Cerebellar cortex (tissue), 1 donor: Measurements from ENCODE around the gene KRTAP10-11.
"Not testable (repeated sequence)": the region's sequence is repeated elsewhere in the genome, so short reads cannot be mapped to it uniquely, and the experiment has no call there.

ENCODE experiments used
- DNase-seq: peaks from one replicate; pipeline ENCODE4 v3.0.0-alpha.2; 2015; ENCODE audit warnings: low spot score

The KRTAP10-11 gene

DNA sequence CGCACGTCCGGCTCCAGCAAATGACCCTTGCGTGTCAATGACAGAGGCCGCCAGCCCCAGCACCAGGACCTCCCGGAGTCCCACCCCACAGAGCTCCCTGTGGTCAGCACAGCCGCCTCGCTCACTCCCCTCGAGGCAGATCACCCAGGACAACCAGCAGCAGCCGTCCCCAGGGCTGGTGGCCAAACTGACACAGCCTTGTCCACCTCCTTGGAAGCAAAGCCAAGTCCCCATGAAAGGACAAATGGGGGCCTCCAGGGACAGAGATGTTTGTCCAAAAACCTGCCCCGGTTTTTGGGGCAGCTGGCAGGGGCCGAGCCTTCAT lies 6.9 kb upstream of the KRTAP10-11 start:
- no peak for DNase-seq

DNA sequence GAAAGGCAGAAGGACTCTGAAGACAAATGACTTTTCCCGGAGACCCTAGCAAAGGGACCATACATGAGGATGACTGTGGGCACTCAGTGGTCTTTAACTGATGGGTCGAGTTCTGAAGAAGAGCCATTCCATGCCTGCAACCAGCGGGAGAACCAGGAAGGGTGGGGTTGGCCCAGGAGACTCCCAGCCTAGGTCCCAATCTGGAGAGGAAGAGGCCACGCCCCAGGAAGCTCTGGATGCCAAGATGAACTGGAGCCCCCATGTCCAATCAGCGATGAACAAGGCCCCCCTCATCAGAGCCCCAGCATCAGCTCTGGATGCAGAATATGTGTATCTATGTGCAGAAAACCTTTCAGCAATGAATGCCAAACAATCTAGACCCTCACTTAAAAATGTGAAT lies 5.5 kb upstream of the KRTAP10-11 start:
- DNase-seq: no peak

DNA sequence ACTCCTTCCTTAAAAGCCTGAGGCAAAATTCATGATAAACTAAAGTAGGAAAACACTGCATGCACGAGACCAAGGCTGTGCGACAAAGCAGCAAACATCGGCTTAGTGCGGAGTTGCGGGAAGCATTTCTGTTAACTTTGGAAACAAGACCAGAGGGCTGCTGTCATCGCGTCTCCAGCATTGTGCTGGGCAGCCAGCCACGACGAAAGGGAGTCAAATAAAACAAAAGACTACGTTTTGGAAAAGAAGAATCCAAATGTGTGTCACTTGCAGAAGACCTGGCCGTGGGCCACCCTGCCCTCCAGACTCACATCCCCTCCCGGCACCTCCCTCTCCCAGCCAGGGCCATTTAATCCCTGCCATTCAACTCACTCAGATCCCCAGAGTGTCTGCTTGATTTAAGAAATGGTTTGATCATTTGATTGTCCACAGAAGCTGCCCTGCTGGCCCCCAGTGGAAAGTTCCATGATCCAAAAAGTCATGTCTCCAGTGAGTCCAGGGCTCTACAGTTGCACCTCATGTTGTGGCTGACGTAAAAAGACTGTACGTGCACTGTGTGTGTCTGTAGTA lies 2.4 kb upstream of the KRTAP10-11 start:
- DNase-seq: no peak

DNA sequence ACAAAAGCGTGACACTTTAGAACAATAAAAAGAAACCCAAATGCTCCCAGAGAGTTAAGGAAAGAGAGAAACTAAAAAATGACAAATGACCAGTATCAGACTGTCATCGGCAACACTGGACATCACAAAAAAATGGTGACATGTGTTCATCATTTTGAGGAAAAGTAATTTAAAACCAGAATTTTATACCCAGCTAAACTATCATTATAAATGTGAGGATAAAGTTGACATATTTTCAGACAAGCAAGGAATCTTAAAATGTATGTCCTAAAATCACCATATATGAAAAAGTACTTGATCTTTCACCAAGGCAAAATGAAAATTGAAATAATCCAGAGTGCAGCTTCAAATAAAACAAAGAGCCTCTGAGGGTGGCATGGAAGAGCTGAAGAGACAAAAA lies 1.3 kb upstream of the KRTAP10-11 start:
- no peak for DNase-seq

DNA sequence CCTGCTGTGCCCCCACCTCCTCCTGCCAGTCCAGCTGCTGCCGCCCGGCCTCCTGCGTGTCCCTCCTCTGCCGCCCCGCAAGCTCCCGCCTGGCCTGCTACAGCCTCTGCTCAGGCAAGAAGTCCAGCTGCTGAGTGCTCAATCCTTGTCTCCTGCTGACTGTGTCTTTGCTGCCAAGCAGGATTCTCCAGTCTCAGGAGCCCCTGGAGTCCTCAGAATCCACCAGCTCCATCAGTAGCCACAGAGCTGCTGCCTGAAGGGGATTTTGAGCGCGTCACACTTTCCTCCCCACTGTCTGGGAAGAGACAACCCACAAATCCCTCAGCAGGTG lies 973 bp downstream of the KRTAP10-11 start:
- DNase-seq: no peak

DNA sequence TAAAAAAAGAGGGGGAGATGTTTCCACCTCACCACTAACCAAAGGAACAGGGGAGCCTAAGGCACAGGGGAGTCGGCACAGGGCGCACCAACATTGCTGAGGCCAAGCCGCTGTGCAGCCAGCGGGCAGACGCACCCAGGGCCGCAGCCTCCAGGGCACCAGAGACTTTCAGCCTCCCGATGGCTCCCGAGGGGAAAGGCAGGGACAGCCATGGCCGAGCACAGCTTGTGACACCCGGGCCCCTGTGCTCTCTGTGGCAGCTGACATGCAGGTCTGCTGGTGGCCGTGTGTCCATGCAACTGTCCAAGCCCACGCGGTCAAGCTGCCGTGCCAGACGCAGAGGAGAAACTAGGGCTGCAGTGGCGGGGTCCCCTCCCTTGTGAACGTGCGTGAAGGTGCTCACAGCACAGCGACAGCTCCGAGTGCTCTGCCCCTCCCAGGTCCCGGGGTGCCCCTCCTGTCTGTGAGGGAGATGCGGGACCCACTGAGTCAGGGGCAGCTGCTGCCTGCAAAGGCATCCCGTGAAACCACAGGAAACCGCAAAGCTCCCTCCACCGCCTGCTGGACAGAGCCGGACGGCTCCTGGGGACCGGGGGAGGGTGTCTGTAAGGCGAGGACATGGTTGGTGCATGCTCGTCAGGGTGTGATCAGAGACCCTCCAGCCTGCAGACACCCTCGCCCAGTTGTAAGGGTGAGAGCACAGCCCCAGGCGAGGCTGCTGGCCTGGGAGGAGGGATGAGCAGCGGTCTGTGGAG lies 2.5 kb downstream of the KRTAP10-11 start:
- DNase-seq: no peak

DNA sequence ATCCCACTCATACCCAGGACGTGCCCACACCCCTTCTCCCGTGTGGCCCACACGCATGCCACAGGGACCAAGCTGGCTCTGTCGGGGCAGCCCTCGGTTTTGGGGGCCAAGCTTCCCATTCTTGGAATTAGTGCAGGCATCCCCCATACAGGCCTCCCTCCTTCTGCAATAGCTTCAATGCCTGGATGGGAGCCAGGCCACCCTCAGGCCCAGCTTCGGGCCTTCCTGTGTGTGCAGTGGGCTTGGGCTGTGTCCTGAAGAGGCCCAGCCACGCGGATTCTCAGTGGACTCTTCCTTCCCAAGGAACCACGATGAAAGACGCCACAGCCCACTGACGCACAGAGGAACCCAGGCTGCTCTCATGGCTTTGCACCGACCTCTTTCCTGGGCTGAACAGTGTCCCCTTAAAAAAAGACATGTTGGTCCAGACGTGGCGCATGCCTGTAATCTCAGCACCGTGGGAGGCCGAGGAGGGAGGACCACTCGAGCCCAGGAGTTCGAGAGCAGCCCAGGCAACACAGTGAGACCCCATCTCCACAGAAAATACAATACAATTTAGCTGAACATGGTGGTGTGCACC lies 3.4 kb downstream of the KRTAP10-11 start:
- no peak for DNase-seq

DNA sequence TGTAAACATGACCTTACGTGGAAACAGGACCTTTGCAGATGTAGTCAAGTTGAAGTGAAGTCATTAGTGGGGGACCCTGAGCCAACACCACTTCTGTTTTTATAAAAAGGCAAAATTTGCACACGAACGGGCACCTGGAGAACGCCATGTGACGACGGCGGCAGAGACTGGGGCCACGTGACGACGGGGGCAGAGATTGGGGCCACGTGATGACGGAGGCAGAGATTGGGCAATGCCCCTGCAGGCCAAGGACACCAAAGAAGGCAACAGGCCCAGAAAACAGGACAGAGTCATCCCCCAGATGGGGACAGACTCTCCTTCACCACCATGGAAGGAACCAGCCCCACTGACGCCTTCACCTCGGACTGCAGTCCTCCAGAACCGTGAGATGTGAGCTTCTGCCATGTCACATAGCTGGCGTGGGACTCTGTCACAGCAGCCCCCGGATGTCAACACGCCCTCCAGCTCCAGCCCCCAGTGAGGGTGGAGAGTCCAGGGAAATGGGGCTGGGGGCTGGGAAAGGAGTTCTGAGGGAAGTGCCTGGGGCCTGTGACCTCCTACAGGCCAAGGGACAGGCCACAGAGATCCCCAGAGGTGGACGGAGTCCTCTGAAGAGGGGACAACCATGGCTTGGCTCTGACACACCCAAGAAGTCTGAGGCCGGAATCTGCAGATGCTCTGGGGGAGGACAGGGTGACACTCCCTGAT lies 4.2 kb downstream of the KRTAP10-11 start:
- DNase-seq: no peak

DNA sequence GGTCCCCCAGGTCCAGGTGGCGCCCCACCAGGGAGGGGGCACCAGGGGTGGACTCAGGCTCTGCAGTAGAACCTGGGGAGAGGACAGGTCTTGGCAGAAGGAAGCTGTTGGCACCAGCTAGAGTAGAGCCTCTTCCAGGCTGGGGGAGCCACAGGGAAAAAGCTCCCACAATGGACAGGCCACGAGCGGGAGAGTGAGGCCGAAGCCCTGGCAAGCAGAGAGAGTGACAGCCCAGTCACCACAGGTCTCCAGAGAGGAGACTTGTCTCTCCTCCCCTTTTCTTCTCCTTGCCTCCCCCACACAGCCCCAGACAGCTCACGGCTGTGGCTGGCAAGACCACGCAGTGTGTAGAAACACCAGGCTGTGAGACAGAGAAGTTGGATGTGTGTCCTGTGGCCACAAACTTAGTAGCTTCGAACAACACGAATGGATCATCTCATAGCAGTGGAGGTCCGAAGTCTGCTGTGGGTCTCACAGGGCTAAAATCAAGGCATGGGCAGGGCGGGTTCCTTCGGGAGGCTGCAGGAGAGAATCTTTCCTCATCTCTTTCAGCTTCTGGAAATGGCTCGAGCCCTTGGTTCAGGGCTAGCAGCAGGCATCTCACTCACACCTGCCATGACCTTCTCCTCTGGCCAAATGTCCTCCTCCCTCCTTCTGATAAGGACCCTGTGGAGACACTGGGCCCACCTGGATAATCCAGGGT lies 4.9 kb downstream of the KRTAP10-11 start:
- no peak for DNase-seq

DNA sequence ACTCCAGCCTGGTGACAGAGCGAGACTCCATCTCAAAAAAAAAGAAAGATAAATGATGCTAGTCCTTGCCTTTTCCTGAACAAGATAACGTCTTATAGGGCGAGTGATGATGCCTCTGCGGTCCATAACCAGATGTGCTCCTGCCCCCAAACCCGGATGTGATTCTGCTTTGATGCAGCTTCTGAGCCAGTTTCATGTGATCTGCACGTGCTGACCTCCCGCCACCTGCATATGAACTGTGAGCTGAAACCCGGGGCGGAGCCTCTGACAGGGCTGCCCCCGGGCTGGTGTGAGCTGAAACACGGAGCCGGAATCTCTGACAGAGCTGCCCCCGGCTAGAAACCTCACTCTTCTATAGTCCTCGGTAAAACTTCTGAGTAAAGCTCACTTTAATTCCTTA lies 6.9 kb downstream of the KRTAP10-11 start:
- no peak for DNase-seq

DNA sequence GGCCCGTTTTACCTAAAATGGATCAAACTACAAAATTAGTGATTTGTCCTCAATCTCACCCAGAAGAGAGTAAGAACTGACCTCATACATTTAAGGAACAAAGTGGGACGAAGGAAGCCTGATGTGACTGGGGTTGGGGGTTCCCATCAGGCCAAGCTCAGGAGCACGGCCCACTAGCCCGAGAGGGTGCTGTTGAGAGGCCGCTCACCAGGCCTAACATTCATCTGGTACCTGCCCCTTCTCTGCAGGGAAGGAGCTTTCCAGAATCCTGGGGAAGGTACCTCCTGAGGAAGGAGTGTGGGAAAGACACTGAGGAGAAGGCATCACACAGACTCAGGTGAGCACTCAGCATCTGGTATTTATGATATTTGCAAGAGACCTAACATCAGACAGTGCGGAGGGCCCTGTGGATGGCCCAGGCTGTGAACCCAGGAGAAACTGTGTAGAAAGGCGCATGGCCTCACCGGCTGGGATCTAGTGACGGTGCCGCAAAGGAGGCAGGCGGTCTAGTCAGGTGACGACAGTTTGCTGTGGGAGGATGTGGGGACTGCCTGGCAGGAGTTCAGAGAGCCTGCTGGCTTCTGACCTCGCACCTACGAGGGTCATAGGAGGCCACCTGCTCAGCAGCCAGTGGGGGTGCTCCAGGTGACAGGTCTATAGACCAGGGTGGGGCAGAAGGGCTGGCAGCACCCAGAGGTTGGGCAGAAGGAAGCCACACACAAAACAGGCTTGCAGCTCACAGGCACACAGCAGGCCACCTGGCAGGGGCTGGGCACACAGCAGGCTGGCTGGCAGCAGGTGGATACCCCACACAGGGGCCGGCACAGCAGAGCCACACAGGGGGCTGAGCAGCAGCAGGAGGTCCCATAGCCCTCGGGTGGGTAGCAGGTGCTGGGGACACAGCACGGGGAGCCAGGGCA lies 7.7 kb downstream of the KRTAP10-11 start:
- DNase-seq: no peak

DNA sequence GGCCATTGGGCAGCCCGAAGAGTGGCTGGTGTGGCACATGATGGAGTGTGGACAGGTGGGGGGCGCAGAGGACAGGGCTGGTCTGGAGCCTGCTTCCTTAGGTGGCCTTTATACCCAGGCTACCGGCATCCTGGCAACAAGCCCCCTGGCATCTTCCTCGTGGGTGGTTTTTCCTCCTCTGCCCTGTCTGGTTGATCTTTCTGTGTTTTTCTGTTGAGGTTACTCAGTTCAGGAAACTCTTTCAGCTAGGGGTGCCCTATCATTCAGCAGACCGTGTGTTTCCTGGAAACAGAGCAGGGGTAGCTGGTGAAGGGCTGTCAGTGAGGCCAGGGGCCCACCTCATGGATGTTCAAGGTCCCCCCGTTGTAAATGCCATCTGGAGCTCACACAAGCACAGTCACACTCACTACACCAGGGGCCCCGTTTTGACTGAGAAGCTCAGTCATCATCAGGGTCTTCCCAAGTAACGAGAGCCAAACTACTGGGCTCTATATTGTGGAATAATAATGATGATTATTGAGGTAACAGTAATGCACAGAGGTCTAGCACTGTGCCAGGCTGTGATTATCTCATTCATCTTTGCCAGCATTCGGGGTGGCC lies 8.5 kb downstream of the KRTAP10-11 start, which contains the start of gene KRTAP12-4:
TSS of gene KRTAP12-4 (minus strand) at position 84 of the 600 bp plus-strand sequence. CDS start at position 39, 45 bp downstream.
- DNase-seq: no peak

DNA sequence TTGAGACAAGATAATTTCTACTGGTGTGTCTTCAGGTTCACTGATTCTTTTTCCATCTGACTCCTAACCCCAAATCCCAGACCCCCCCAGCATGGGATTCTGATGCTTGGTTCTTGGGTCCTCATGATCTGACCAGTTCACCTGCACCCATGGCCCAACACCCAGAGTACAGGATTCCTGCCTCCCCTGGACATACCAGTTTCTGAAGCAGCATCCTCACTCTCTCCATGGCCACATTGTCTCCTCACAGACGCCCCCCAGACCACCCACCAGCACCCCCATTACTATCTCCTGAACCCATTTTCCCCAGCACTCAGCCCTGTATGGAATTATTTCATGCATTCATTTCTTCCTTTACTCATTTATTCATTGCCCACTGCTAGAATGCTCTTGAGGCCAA lies 10.7 kb downstream of the KRTAP10-11 start:
- DNase-seq: no peak

DNA sequence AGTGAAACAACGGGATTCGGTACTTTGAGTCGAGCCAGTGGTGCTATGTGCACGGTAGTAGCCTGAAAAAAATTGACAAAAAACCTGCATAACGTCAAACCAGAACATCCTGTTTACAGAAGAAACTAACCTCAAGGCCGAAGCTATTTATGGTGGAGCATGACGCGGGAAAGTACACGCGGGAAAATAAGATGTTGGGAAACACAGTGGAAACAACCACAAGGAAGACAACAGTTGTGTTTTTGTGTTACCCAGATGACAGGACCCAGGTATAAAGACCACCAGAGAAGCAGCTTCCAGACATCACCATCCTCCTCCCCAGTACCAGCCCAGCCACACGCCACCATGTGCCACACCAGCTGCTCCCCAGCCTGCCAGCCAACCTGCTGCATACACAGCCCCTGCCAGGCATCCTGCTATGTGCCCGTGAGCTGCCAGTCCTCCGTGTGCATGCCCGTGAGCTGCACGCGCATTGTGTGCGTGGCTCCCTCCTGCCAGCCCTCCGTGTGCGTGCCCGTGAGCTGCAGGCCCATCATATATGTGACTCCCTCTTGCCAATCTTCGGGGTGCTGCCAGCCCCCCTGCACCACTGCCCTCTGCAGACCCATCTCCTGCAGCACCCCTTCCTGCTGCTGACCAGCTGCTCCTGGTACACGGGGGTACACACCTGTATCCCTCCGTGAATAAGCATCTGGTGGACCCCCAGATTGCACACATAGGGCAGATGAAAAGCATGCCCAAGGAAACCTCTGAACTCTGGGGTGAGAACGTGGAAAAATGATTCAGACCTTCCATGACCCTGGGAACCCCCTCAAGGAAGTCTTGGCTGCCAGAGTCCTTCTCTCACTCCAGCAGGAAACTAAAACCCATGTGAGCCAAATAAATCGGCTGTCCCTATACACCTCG lies 11.7 kb downstream of the KRTAP10-11 start, which contains the start of gene KRTAP12-3:
TSS of gene KRTAP12-3 (plus strand) at position 298 of the 906 bp plus-strand sequence. CDS start at position 346, 48 bp downstream.
- no peak for DNase-seq

DNA sequence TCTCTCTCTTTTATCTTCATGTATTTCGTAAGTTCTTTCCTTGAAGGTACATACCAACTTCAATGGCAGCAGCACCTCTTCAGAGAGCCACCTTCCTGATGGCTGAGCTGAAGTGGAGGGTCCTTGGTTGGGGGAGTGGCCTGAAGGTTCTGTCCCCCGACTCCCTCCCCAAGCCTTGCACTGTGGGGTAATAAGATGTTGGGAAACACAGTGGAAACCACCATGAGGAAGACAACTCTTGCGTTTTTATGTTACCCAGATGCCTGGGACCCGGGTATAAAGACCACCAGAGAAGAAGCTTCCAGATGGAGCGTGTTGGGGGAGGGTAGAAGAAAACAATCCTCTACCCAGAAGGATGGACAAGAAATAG lies 12.3 kb downstream of the KRTAP10-11 start:
- DNase-seq: no peak

DNA sequence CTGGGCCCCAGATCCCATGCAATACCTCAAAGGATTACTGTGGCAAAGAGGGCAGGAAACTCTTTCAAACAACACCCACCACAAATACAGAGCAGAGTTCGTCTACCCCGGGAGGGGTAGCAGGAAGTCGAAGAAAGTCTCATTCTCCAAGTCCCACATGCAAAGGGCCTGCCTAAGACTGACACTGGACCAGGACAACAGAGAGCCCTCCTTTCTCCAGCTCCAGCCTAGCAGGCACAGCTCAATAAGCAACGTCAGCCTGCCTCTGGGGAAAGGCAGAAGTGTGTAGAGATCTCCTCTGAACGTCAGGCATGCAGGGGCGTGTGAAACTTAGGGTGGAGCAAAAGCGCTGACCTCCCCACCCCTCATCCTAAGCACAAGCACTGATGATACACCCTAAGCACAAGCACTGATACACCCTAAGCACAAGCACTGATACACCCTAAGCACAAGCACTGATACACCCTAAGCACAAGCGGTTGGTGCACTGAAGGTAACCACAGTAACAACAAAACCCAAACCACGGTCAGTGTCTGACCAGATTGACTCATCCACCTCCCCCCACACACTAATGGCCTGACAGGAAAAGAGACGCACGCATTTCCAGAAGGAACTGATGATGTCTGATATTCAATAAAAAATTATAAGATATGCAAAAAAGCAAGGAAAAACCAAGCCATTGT lies 12.8 kb downstream of the KRTAP10-11 start:
- no peak for DNase-seq

DNA sequence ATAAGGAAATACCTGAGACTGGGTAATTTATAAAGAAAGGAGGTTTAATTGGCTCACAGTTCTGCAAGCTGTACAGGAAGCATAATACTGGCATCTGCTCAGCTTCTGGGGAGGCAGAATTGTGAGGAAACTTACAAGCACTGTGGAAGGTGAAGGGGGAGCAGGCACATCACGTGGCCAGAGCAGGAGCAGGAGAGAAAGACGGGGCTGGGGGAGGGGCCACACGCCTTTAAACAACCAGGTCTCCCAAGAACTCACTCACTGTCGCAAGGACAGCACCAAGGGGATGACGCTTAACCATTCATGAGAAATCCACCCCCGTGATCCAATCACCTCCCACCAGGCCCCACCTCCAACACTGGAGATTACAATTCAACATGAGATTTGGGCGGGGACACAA lies 15.4 kb downstream of the KRTAP10-11 start:
- DNase-seq: not testable (repeated sequence)

DNA sequence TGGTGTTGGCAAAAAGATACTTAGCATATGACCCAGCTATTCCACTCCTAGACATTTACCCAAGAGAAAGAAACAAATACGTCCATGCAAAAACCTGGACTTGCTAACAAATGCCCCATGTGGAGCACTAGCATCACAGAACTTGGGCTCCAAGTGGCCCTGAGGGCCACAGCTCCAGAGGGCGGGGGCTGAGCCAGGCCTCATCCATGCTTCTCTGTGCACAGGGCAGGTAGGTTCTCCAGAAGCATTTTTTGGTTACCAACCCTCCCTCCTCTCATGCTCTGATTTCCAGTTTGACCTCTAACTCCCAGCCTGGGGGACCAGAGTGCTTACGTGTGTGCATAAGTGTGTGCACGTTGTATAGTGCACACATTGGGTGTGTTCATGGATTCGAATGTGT lies 18.5 kb downstream of the KRTAP10-11 start:
- DNase-seq: no peak
